T-helper 2 cell treated with Interferon-gamma antibody and Interleukin-4, amounts not matched to agents 100 ng/mL and 5 ng/mL, for 36 hours (primary cell): ENCODE measurements around the gene ZBTB46. TPM values are rescaled to one million over a fixed set of nuclear protein-coding genes. Genes with fewer than 3 reads are reported as not detected.

Experiments used
- intact Hi-C: fragments of 100-400 bp; cut with micrococcal nuclease; formaldehyde crosslinking; loops from one replicate; pipeline ENCODE4 v1.15.1; 2023
- total RNA-seq: library from RNA; stranded (reverse); gene quantifications from 2 replicates; pipeline ENCODE4 v1.2.3, GENCODE V29; 2022

The ZBTB46 gene
- total RNA-seq, 1 donor from 2014 or later: 0.32 TPM

DNA sequence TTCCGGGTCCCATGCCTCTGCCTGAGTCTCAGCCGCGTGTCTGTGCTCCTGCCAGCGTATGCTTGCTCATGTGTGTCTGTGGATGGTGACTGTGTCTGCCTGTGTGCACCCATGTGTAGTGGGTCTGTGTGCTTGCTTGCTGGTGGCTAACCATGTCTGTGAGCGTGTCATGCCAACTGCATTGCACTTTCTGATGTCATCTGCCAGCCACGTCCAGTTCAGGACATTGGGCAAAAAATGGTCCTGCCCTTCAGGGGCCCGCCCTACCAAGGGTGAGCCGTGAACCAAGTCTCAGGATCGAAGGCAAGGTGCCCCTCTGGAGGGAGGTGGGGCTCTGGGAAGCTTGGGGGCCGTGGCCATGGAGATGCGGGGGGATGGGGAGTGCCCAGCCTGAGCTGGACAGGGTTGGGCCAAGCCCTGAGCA is 9.4 kb upstream of the ZBTB46 start:
- intact Hi-C loops: no loop called here

DNA sequence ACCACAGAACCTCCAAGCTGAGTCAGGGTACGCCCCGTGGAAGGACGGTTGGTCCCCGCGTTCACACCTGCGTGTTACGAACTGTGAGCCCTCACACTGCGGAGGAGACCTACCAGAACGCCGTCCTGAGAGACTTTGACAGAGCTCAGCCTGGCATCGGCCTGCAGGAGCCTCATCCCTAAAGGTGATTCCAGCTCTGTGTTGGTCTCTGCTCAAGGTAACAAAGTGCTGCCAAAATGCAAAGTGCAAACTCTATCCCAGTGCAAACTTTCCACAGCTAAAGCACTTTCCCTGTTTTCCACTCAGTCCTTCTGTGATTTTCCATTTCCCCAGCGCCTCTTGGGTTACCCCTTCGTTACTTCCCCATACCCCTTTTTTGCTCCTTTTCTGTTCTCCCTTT is 8.6 kb upstream of the ZBTB46 start:
- intact Hi-C loops: no loop called here

DNA sequence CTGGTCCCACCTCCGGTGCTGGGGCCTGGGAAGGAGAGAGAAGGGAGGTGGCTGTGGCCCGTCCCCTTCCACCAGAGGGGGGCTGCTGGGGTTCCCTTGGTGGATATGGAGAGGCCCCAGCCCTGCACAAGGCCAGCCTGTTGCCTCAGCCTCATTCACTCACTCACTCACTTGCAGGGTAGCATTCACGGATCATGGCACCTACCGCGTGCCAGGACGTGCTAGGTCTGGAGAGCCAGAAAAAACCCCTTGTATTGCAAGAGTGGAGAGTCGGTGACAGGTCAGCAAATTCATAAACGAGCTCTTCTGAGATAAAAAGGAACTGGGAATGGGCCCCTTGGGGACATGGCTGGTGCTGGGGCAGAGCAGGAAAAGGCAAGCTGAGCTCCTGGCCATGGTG is 6.4 kb upstream of the ZBTB46 start:
- intact Hi-C loops: no loop called here

DNA sequence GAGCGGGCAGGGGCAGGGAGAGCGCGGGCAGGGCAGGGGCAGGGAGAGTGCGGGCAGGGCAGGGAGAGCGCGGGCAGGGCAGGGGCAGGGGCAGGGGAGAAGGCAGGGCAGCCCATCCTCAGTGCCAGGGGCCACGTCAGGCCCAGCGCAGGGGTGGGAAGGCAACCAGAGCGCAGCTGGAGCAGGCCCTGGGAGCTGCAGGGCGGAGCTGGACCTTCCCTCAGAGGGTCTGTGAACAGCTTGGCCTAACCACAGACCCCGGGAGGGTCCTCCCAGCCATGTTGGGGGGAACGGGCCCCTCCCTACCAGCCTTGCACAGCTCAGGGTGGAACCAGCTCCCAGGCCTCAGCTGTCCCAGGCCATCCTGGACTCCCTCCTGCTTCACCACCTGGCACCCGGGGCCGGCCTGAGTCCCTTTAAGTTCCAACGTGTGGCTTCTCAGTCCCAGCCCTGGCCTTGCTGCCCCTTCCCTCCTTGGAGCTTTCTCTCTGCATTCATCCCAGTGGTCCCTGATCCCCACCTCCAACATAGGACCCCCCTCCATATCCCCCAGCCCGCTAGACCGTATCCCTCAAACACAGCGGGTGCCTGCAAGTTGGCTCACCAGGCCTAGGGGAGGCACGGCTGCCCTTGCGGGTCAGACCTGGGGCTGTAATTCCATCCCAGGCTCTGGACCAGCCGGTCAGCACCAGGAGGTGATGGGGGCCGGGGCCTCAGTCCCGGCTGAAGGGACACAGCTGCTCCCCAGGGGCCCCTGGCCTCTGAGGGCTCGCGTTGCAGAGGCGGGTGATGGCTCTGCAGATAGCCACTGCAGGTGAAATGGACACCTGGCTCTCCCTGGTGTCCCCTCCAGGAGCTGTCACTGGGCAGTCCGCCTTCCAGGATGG is 5.6 kb upstream of the ZBTB46 start:
- intact Hi-C loops: no loop called here

DNA sequence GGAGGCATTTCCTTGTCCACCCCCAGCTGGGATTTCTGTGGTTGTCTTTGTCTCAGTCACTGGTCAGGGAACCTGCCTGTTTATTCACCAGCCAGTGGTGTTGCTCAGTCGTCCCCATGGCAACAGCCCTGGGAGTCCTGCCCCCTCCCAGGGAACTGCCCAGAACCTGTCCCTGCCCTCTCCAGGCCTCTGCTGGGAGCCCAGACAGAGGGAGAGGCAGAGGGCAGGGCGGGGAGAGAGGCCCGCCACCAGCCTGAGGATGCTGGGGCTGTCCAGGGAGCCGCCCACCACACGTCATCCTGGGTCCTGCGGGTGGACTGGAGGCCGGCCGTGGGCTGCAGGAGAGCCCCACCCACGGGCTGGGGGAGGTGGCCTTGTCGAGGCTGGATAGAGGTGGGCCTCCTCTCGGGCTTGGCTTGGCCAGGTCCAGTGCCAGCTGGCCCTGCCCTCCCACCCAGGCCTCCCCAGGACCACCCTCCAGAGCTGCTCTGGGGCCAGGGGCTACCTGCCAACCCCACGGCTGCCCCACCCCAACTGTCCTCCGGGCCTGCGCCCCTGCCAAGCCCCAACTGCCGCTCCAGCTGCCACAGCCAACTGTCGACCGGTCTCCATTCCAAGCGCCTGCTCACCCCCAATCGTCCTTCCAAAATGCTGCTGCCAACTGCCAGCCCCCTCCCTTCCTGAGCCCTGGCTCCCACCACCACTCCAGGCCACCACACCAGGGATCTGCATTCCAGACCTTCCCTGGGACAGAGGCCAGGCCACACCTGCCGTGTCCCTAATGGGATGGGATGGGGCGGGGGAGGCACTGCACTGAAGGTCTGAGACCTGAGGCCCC is 4.2 kb upstream of the ZBTB46 start:
- intact Hi-C loops: no loop called here

DNA sequence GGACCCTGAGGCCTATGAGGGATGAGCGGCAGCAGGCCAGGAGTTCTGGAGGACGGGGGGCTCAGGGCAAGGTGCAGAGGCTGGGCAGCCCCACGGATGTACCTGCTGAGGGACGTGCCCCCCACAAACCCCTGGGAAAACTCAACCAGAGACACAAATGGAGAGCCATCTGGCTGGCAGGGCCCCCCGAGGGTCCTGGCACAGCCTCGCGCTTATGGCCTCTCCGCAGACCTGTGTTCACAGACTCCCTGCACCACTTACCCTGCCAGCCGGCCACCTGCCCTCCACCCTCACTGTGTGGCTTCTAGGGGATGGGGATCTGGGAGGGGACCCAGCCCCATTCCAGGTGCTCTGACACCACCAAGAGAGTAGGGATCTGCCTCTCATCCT is 3.4 kb upstream of the ZBTB46 start:
- intact Hi-C loops: no loop called here

DNA sequence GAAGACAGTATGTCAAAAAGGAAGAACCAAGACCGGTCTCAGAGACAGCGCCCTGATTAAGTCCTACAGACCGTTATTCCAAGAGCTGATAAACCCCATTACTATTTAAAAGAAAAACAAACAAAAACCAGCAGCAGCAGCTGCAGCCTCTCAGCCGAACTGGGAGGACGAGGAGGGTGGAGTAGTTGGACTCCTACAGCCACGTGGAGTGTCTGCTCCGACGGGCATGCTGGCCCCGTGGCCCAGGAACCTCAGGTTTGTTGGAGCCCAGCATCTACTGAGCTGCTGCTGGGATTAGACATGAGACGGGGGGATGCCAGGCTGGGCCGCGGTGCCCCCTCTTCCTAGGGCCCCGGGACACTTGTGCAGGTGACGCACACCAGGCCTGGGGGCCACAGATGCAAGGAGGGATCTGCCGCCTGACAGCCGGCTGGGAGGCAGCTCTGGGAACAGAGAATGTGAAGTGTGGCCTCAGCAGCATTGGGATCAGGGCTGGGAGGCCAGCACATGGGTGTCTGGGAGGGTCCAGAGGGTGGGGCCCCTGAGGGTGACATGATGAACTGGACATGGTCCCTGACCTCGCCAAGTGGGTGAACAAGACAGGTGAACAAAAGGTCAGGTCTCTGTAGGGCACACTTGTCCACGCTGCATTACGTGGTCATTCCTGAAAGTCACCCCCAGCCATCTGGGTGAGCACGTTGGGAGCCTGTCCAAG is 2.9 kb upstream of the ZBTB46 start:
- intact Hi-C loops: no loop called here

DNA sequence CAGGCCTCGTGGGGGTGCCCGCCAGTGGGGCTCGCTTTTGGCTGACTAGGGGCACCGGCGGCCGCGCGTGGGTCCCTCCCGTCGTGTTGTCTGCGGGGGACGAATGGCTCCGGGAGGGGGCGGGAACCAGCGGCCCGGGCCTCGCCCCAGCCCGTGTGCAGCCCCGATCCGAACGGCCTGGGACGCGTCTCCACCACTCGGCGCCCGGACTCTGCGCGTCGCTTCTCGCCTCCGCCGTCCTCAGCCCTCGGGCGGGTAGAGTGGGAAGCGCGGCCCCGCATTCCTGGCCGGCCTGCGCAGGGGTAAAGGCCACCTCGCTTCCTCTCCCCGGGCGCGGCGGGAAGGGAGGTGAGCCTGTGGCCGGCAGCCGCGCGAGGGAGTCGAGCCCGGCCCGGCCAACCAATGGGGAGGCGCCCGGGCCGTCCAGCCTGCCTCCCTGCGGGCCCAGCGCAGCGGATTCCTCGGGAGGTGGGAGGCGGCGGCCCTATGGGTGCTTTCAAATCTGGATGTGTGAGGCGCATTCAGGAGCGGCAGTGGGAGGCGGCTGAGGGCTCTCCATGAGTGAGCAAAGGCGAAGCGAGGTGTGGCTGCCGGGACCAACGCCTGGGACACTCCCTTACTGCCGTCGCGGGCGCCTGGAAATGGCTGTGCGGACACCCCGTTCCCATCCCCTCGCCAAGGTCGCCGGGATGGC is 1.1 kb upstream of the ZBTB46 start:
- intact Hi-C loops: no loop called here

DNA sequence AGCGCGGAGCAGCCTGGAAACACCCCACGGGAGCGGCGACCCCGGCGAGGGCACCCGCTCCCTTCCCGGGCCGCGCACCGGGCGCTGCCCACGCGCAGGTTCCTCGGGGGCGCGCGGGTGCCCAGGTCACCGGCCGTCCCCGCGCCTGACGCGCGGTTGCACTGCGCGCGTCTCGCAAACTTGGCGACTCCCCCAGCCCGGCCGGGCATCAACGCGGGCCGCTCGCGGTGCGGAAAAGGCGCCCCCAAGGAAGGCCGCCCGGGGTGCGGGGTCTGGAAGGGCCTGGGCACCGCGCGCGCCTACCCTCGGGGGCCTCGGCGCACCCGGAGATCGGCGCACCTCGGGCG is 555 bp upstream of the ZBTB46 start:
- intact Hi-C loops: no loop called here

DNA sequence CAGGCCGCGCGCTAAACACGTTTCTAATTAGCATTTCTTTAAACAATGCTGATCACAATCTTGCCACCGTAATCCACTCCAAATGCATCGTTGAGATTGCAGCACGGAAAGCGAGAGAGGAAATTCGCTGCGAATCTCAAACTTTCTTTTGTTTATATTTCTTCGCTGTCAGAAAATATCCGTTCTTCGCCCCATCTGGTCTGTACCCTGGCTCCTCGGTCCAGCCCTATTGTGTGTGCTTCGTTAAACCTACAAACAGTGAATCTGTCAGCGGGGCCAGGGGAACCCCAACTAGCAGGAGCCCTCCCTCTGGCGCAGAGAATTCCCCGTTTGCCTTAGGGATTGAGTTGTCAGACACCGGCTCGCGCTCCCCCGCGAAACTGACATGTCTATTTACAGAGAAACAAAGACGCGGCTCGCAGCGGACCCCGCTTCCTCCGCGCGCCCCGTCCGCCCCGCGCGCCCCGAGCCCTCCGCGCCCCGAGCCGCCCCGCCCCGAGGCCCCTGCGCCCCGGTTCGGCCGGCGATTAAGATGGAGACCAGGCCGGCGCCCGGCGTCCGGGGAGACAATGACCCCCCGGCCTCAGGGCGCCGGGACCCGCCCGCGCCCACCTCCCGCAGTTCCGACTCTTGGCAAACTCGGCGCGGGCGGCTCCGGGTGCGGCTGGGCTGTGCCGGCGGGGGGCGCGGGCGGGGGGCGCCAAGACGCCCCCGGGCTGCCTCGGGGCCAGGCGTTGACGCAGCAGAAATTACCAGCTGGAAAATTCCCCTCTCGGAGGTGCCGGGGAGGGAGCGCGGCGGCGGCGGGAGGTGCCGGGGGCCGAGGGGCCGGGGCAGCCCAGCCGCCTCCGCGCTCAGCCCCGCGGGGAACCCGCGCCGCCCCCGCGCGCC is 874 bp downstream of the ZBTB46 start:
- intact Hi-C loops: no loop called here

DNA sequence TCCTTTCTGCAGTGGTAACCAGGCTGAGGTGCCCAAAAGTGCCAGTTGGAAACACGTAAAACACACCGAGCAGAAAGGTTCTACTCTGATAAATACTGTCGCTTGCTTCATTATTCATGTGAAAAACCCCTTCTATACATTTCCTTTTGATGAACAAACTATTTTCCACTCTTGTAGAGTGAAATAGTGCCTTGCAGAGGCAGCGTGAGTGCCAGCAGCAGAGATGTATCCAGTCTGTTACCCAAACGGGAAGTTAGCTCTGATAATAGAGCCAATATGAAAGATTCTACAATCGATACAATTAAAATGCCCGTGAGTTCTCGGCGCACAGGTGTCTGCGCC is 1.5 kb downstream of the ZBTB46 start:
- intact Hi-C loops: no loop called here

DNA sequence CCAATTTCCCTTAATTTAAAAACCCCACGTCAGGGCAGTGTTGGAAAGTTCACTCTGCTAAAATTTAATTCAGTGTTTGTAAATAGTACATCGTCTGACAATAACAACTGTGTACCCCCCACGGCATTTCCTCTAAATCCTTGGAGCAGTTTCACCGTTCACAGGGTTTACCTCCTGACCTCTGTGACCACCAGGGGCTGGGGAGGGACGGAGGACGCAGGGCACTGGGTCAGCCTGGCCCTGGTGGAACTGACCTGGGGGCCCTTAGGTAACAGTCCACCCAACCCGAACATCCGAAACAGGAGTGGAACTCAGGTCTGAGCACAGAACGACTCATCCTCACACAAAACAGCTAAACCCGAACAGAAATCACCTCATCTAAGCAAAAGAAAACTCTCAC is 2.1 kb downstream of the ZBTB46 start:
- intact Hi-C loops: no loop called here

DNA sequence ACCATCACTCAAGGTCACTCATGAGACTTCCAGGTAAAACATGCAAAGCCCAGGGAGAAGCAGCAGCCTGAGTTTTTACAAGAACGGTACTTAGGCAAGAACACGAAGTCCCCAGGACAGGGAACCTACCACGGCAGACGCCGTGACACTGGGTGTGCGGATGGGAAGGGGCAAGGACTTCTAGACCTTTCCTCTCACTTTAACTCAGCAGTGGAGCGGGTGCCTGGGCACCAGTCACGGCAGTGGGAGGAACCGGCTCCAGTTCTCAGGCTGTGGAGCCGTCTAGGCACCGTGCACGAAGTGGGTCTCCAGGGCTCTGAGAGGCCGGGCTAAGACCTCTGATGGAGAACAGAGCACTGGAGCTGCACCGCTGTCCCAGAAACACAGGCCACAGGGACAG is 2.5 kb downstream of the ZBTB46 start:
- intact Hi-C loops: no loop called here

DNA sequence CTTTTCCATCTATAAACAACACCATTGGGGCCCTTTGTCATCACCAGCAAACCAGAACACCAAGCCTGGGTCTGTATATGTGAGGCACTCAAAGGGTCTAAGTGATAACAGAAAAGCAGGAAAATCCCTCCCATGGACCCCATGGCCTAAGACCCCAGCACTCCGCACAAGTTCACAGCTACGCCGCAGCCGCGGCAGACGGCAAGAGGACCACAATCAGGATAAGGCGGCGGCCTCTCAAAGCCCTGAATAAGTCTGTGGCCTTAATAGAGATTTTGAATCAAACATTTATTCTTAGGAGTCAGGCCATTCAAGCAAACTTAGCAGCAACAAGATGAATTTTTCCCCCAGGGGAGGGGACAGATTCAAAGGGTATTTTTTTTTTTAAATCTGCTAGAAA is 2.9 kb downstream of the ZBTB46 start:
- intact Hi-C loops: no loop called here

DNA sequence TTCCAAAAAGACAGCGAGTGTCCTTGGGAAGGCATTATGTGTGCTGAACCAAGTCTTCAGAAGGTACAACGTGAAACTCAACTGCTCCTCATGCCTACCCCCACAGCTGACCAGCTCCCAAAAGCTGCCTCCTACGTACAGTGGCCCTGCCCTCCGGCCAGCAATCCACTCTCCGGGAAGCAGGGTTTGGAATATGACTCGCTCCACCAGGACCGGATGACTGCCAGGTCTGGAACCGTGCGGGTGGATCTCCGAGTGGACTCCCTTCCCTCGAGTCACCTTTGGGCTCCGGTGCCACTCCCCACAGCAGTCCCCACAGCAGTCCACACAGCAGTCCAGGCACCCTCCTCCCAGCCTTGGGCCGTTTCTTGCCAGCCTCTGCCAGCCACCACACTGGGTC is 4.3 kb downstream of the ZBTB46 start:
- intact Hi-C loops: no loop called here

DNA sequence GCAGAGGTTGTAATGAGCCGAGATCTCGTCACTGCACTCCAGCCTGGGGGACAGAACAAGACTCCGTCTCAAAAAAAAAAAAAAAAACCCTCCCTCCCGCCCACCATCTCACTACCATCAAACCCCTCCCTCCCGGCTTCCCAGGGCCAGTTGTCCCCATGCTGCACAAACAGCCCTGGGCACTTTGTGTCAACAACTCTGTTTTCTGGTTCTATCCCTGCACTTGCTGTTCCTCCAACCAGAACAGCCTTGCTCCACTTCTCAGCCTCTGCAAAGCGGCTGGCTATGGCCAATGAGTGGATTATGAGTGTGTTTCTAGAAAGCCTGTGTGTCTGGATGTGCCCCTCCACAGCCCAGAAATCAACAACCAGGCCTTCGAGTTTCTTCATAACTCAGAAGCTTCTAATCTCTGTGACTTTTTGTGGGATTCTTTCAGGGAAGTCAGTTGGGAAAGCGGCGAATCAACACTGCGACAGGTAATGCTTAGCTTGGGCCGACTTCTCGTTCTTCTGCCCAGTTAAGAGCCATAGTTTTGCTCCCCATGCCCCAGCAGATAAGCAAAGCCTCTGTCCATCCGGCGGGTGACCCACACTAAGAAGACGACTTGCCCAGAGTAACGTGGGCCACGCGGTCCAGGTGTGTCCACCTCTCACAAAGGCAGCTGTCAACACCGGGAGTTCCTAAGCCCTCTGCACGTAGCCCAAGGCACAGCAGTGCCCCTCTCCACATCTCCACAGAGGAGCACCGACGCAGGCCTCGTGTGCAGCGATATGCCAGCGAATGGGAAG is 5.5 kb downstream of the ZBTB46 start:
- intact Hi-C loops: no loop called here

DNA sequence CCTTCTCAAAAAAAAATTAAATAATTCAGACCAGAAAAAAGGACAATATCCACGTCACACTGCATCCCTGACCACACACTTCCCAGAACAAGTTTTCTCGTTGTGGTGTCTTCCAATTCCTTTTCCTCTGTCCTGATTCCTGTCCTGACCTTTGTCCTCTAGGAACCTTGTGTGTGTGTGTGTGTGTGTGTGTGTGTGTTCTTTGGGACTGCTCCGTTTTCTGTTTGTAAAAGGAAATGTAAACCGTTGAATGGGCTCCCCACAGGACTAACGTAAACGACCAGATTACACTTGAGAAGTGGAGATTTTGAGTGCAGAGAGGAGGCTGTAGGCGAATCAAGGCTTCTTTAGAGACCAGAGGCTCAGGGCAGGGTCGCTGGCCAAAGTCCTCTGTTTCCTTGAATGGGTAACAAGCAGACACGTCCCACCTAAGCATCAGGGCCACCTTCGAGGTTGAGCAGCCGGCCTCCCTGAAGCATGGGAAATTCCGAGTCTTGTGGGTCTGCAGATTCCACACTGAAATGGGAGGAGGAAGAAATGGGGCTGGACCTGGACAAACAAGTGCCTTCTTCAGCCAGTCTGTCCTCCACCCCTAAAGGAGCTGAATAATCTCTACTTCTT is 7.3 kb downstream of the ZBTB46 start:
- intact Hi-C loops: no loop called here

DNA sequence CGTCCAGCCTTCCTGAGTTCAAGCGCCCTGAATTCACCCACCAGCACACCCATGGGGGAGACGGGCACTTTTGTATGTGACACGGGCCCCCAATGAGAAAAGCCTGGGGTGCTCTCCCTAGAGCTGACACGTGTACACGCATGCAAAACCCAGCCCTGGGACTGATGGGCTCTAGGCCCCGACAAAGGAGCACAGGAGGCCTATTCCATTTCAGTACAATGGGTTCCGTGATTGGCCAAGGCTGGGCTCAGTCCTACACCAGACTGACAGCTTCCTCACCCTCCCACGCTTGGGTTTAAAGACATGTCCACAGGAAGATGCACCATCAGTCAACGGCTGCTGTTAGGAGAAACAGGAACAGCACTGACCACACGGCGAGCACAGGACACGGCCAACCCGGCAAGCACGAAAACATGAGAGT is 8.8 kb downstream of the ZBTB46 start:
- intact Hi-C loops: no loop called here

DNA sequence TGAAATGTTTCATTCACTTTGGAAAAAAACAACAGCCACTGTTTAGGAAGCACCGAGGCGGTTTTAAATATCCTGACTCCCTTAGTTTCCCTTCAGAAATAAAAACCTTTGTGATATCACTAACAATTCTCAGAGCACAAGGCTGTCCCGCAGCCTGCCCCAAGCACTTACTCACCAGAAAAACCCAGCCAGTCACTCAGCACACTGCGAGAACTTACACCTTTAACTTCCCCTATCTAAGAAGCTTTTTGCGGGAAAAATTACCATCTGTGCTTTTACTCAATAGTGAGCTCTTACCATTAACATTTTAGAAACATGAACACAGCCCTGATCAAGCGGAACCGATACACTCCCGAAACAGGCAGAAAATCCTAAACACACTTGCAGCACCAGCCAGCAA is 9.3 kb downstream of the ZBTB46 start:
- intact Hi-C loops: no loop called here
